SH-SY5Y (cell line): ENCODE measurements around the gene RANBP3L.
A peak's percentile ranks its signal among the peaks of the same experiment; 100 is the strongest.

Experiments
- GATA2 ChIP-seq: IDR thresholded peaks from 2 replicates; pipeline ENCODE4 v1.6.1; 2011; ENCODE audit warnings: mild to moderate bottlenecking, low read depth, low read length
- GATA3 ChIP-seq: IDR thresholded peaks from 2 replicates; pipeline ENCODE4 v1.6.1; 2011; ENCODE audit warnings: low read depth, mild to moderate bottlenecking, low read length, moderate library complexity

DNA sequence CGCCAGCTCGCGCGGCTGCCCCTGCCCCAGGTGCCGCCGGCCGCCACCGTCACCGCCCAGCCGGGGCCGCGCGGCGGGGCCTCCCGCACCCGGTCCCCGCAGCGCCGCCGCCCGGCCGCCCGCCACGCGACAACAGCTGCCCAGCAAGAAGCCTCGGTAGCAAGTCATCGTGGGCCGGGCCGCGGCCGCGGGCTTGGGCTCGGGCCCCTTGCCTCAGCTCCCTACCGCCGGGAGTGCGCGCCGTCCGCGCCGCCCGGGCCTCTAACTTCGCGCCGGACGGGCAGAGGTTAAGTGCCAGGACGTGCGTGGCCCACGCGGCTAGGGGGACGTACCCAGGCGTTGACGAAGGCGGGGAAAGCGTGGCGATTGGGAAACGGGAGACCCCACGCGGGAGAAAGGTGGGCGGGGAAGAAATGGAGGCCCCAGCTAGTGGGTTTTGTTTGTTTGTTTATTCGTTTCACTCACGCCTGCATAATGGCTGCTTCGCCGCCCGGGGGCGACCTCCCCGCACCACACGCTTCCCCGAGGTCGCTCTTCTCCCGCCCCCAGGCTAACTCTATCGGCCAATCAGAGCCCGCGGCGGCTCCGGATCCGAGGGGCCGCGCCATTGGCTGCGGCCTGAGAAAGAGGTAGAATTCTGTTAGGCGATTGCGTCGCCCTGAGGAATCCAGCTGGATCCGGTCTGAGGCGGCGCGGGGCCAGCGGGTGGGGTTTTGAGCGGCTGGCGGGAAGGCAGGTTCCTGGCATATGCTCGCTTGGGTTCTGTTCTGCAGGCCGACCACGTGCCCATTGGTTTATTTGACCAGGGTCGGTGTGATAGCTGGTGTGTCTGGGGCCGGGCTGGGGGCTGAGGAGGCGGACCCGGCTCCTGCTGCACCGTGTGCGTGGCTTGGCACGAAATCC is 59.8 kb downstream of the RANBP3L start, which contains the start of gene NADK2:
- TF ChIP-seq GATA2 (peak; percentile 78), GATA3 (no peak)
